Measurements from ENCODE around the gene STK32B. TPM values are rescaled to one million over a fixed set of nuclear protein-coding genes. Genes with fewer than 3 reads are reported as not detected.

STK32B gene
- total and polyA plus RNA-seq, 2 of the 8 experiments (the other 6 are each of a cell fraction or from before 2014, with no cell fraction given): 2.3 to 2.5 TPM

- WGBS, 2 experiments (ENCODE audit: extremely low coverage in 1 of 2, insufficient coverage in 1 of 2, insufficient read length in 1 of 2, insufficient replicate concordance in 2 of 2, low coverage in 1 of 2, low lambda C conversion rate in 2 of 2, missing lambda C conversion rate in 1 of 2): 94% methylated on average over 1 of the region's 1 CpG; no CpG with 5 or more reads in 1 of the 2 experiments
- TF ChIP-seq ATF3 (IDR thresholded peaks at IDR 0.05; ENCODE audit: insufficient read depth, low read depth, low read length) (no peak), POLR2A (IDR thresholded peaks at IDR 0.05; ENCODE audit: control extremely low read depth in 1 of 2, low read depth in 2 of 2, low read length in 2 of 2) (no peak), EGR1 (IDR thresholded peaks at IDR 0.05; ENCODE audit: borderline replicate concordance, low read depth, low read length) (no peak), RFX5 (IDR thresholded peaks at IDR 0.05; ENCODE audit: borderline replicate concordance, low read depth, low read length) (no peak), TAF7 (optimal IDR thresholded peaks at IDR 0.05; ENCODE audit: borderline replicate concordance, low read depth, low read length) (no peak), SP2 (IDR thresholded peaks at IDR 0.05; ENCODE audit: low read length) (no peak), CHD2 (IDR thresholded peaks at IDR 0.05; ENCODE audit: low read length) (no peak)
- no peak overlapping the region for H4K8ac ChIP-seq (ENCODE audit: extremely low read depth, insufficient read depth, low read length)
- no peaks in the 10 kb centered on the region for H3K79me2 ChIP-seq (ENCODE audit: control insufficient read depth in 1 of 2, insufficient read depth in 2 of 2, low read length in 2 of 2)
- H3K18ac ChIP-seq (ENCODE audit: extremely low read depth, low read length): no peak overlapping the region
- ChIA-PET POLR2A (ENCODE audit: partially characterized antibody) (no interaction called here), CTCF (ENCODE audit: partially characterized antibody) (no interaction called here)
- H3K4me2 ChIP-seq (ENCODE audit: insufficient read depth in 1 of 2, low read depth in 2 of 2, low read length in 2 of 2): no peak overlapping the region
- H2AFZ ChIP-seq (ENCODE audit: low read length): no peak overlapping the region
- no peak overlapping the region for H3K27ac ChIP-seq (ENCODE audit: low read depth, low read length)
- H3K36me3 ChIP-seq (ENCODE audit: control insufficient read depth in 2 of 4, insufficient read depth in 4 of 4, low read length in 3 of 4): peaks cover 0 to 2% (median 0%) of the 10 kb centered on the region in 4 experiments; a peak in 1 of 8 replicates
- no peak overlapping the region for H3K4me3 ChIP-seq (ENCODE audit: extremely low read depth in 1 of 4, insufficient read depth in 2 of 4, low read depth in 3 of 4, low read length in 4 of 4)
- no peak overlapping the region for H3K14ac ChIP-seq (ENCODE audit: insufficient read length)
- no peaks in the 10 kb centered on the region for H3K27me3 ChIP-seq (replicated peaks in 1 of 4; ENCODE audit: control insufficient read depth in 3 of 4, extremely low read depth in 1 of 4, insufficient read depth in 3 of 4, low read length in 3 of 4)
- H2BK5ac ChIP-seq (ENCODE audit: low read depth, low read length): no peak overlapping the region
- no peak overlapping the region for H3K4ac ChIP-seq (replicated peaks; ENCODE audit: insufficient read length, low read depth, low read length)
- H4K91ac ChIP-seq (replicated peaks; ENCODE audit: insufficient read length, low read length): no peak overlapping the region
- peaks cover 0 to 8% (median 5%) of the 10 kb centered on the region in 4 experiments; a peak in 6 of 7 replicates for H3K4me1 ChIP-seq (replicated peaks in 1 of 4; ENCODE audit: control insufficient read depth in 3 of 4, insufficient read depth in 4 of 4, low read length in 3 of 4)
- H3K23me2 ChIP-seq (ENCODE audit: low read depth, low read length): no peaks in the 10 kb centered on the region
- no peak overlapping the region for H4K5ac ChIP-seq (ENCODE audit: insufficient read length, low read depth, low read length)
- no peak overlapping the region for H2BK12ac ChIP-seq (ENCODE audit: low read depth, low read length)
- no peaks in the 10 kb centered on the region for H4K20me1 ChIP-seq (replicated peaks in 1 of 2; ENCODE audit: control insufficient read depth in 1 of 2, insufficient read depth in 2 of 2, low read length in 2 of 2)
- H3K9ac ChIP-seq (replicated peaks in 1 of 4; ENCODE audit: extremely low read depth in 1 of 4, low read depth in 3 of 4, low read length in 3 of 4): no peak overlapping the region
- DNase-seq (ENCODE audit: low read depth in 1 of 2, low spot score in 2 of 2) (no peak), FAIRE-seq (no peak)
- peaks cover 7 to 11% of the 10 kb centered on the region in 2 experiments; a peak in 3 of 4 replicates for H3K9me3 ChIP-seq (ENCODE audit: insufficient read depth in 2 of 2, low read depth in 1 of 2, low read length in 1 of 2)
- H3K56ac ChIP-seq (replicated peaks; ENCODE audit: insufficient read length, low read depth, low read length): no peak overlapping the region
- no peak overlapping the region for H3K23ac ChIP-seq (ENCODE audit: insufficient read length)
- H2AK5ac ChIP-seq (ENCODE audit: low read depth, low read length): no peak overlapping the region
- no peaks in the 10 kb centered on the region for H3K79me1 ChIP-seq (ENCODE audit: low read depth, low read length)
- no peak overlapping the region for H2BK15ac ChIP-seq (ENCODE audit: low read length)
- no peak overlapping the region for H2BK20ac ChIP-seq (ENCODE audit: low read length)
- no peak overlapping the region for H2BK120ac ChIP-seq (replicated peaks; ENCODE audit: low read depth, low read length)
These were observed 166.1 kb downstream of the STK32B start for GRCh38 chr4:5217421-5217820.

Measured in H1 (cell line).